H1 (cell line): Measurements from ENCODE around the gene GALNT18.

Source experiments
- BRCA1 ChIP-seq: IDR thresholded peaks from 2 replicates; pipeline ENCODE4 v1.6.1; 2012; ENCODE audit warnings: low read depth, low read length, improper control_type of control experiment
- CREB1 ChIP-seq: IDR thresholded peaks from 2 replicates; pipeline ENCODE4 v1.6.1; 2012; ENCODE audit warnings: inconsistent platforms
- POLR2A ChIP-seq, 2 experiments: IDR thresholded peaks; 1 replicate in 1 of 2; 2 replicates in 1 of 2; pipeline ENCODE4 v1.6.1; 2011; ENCODE audit warnings: low read depth in 2 of 2, low read length in 2 of 2, mild to moderate bottlenecking in 2 of 2; ENCODE audit errors: control extremely low read depth in 1 of 2
- RAD21 ChIP-seq, 2 experiments: IDR thresholded peaks in 1 of 2; conservative IDR thresholded peaks in 1 of 2; 2 replicates each; pipeline ENCODE4 v1.6.1; 2011; ENCODE audit warnings: low read depth in 2 of 2, low read length in 2 of 2, improper control_type of control experiment in 1 of 2, inconsistent platforms in 1 of 2, mild to moderate bottlenecking in 1 of 2, moderate library complexity in 1 of 2
- TF ChIP-seq, protein P1 (sequence below), 3 experiments: IDR thresholded peaks; 1 replicate in 2 of 3; 2 replicates in 1 of 3; pipeline versions ENCODE4 v1.5.1 to v1.6.1; 2011; ENCODE audit warnings: low read length in 3 of 3, mild to moderate bottlenecking in 3 of 3, inconsistent platforms in 2 of 3, low read depth in 1 of 3, moderate library complexity in 1 of 3; ENCODE audit not compliant: insufficient read depth in 1 of 3; ENCODE audit errors: control extremely low read depth in 1 of 3

DNA sequence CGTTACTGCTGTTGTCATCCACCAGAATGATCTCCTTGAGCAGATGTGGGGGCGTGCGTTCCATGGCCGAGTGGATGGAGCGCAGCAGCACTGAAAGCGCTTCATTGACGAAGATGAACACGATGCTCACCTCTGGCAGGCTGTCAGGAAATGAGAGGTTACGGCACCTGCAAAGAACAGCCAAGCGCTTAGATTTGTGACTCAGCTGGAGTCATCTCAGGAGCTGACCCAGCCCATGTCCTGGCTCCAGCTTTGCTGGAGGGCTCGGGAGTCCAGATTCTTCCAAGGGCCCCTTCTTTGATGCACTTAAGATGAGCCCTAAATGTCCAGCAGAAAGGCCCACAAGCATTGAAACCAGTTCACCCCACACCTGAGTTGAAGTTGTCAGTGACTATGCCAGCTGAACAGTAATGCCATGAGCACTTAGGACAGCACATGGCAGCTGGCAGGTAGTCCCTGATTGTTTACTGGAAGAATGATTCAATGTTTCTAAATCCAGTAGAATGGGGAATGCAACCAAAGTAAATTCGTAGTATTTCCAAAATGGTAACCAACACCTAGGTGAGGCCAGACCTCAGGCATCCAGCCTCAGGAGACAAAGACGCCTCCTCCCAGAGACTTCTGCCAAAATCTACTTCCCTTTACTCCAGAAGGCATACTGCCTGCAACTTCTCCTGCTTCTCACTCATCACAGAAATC lies 189.0 kb downstream of the GALNT18 start:
- TF ChIP-seq, protein P1, sequence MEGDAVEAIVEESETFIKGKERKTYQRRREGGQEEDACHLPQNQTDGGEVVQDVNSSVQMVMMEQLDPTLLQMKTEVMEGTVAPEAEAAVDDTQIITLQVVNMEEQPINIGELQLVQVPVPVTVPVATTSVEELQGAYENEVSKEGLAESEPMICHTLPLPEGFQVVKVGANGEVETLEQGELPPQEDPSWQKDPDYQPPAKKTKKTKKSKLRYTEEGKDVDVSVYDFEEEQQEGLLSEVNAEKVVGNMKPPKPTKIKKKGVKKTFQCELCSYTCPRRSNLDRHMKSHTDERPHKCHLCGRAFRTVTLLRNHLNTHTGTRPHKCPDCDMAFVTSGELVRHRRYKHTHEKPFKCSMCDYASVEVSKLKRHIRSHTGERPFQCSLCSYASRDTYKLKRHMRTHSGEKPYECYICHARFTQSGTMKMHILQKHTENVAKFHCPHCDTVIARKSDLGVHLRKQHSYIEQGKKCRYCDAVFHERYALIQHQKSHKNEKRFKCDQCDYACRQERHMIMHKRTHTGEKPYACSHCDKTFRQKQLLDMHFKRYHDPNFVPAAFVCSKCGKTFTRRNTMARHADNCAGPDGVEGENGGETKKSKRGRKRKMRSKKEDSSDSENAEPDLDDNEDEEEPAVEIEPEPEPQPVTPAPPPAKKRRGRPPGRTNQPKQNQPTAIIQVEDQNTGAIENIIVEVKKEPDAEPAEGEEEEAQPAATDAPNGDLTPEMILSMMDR (IDR thresholded peaks at IDR 0.05; ENCODE audit: control extremely low read depth in 1 of 3, insufficient read depth in 1 of 3, low read depth in 1 of 3, low read length in 3 of 3) = no peak
- TF ChIP-seq POLR2A (IDR thresholded peaks at IDR 0.05; ENCODE audit: control extremely low read depth in 1 of 2, low read depth in 2 of 2, low read length in 2 of 2) (no peak), BRCA1 (no peak), CREB1 (no peak), RAD21 (IDR thresholded peaks at IDR 0.05 in 1 of 2, conservative IDR thresholded peaks at IDR 0.05 in 1 of 2; ENCODE audit: low read depth in 2 of 2, low read length in 2 of 2) (no peak)
